Femur (tissue), 1 donor: Measurements from ENCODE around the gene PPP1R12B.
"Not testable (repeated sequence)": the region's sequence is repeated elsewhere in the genome, so short reads cannot be mapped to it uniquely, and the experiment has no call there.

Source experiments
- DNase-seq: peaks from one replicate; pipeline ENCODE4 v3.0.0-alpha.2; 2017

Gene PPP1R12B

GRCh38 chr1:202405928-202406327 lies 57.4 kb downstream of the PPP1R12B start:
- no peak for DNase-seq

GRCh38 chr1:202406896-202407295 lies 58.4 kb downstream of the PPP1R12B start:
- DNase-seq, result not testable (repeated sequence)

- peak; percentile 34 for DNase-seq
Observed at GRCh38 chr1:202407378-202407777, 58.9 kb downstream of the PPP1R12B start.

- peak; percentile 21 for DNase-seq
Observed at GRCh38 chr1:202410251-202410650, 61.8 kb downstream of the PPP1R12B start.

- DNase-seq, result not testable (repeated sequence)
Observed at GRCh38 chr1:202410854-202411357, 62.4 kb downstream of the PPP1R12B start.

- no peak for DNase-seq
Observed at GRCh38 chr1:202411422-202411821, 62.9 kb downstream of the PPP1R12B start.

- not testable (repeated sequence) for DNase-seq
Observed at GRCh38 chr1:202412421-202412820, 63.9 kb downstream of the PPP1R12B start.

- DNase-seq, result no peak
Observed at GRCh38 chr1:202416641-202417040, 68.1 kb downstream of the PPP1R12B start.

GRCh38 chr1:202417141-202417540 lies 68.6 kb downstream of the PPP1R12B start:
- not testable (repeated sequence) for DNase-seq

GRCh38 chr1:202417762-202418201 lies 69.3 kb downstream of the PPP1R12B start:
- not testable (repeated sequence) for DNase-seq

- DNase-seq, result not testable (repeated sequence)
Observed at GRCh38 chr1:202419731-202420130, 71.2 kb downstream of the PPP1R12B start.

- DNase-seq, result not testable (repeated sequence)
Observed at GRCh38 chr1:202420422-202421094, 72.1 kb downstream of the PPP1R12B start.

- not testable (repeated sequence) for DNase-seq
Observed at GRCh38 chr1:202422709-202423108, 74.2 kb downstream of the PPP1R12B start.

- not testable (repeated sequence) for DNase-seq
Observed at GRCh38 chr1:202424260-202424659, 75.8 kb downstream of the PPP1R12B start.

GRCh38 chr1:202430111-202430510 lies 81.6 kb downstream of the PPP1R12B start:
- not testable (repeated sequence) for DNase-seq

- not testable (repeated sequence) for DNase-seq
Observed at GRCh38 chr1:202432338-202432737, 83.8 kb downstream of the PPP1R12B start.

- DNase-seq, result no peak
Observed at GRCh38 chr1:202433155-202434043, 84.9 kb downstream of the PPP1R12B start.

- DNase-seq, result no peak
Observed at GRCh38 chr1:202434059-202434458, 85.6 kb downstream of the PPP1R12B start.

- DNase-seq, result no peak
Observed at GRCh38 chr1:202438393-202439174, 90.1 kb downstream of the PPP1R12B start.

GRCh38 chr1:202439308-202439707 lies 90.8 kb downstream of the PPP1R12B start:
- DNase-seq, result no peak

GRCh38 chr1:202448140-202448539 lies 99.6 kb downstream of the PPP1R12B start:
- DNase-seq, result not testable (repeated sequence)

GRCh38 chr1:202451641-202452040 lies 103.1 kb downstream of the PPP1R12B start:
- not testable (repeated sequence) for DNase-seq

GRCh38 chr1:202452508-202452907 lies 104.0 kb downstream of the PPP1R12B start:
- no peak for DNase-seq
